Prostate gland (tissue), 2 donors: ENCODE data around the gene ASF1A.

Source experiments
- POLR2A ChIP-seq: fragments of 450-650 bp; IDR thresholded peaks from one replicate; pipeline ENCODE4 v1.6.1; 2016; ENCODE audit warnings: antibody characterized with exemption, mild to moderate bottlenecking
- POLR2AphosphoS5 ChIP-seq: sonication (generic); formaldehyde crosslinking; IDR thresholded peaks from one replicate; pipeline ENCODE4 v1.6.1; 2017; ENCODE audit warnings: antibody characterized with exemption
- TF ChIP-seq, protein P1 (sequence below), 4 experiments: fragments of 200-600 bp in 2 of 4; fragments of 450-650 bp in 2 of 4; sonication (generic) in 2 of 4; IDR thresholded peaks; 1 replicate in 3 of 4; 2 replicates in 1 of 4; pipeline ENCODE4 v1.5.1; 2016 to 2019; ENCODE audit warnings: antibody characterized with exemption in 4 of 4, mild to moderate bottlenecking in 2 of 4, moderate library complexity in 2 of 4

- TF ChIP-seq POLR2AphosphoS5: no peak
- no peak for TF ChIP-seq POLR2A
- TF ChIP-seq, protein P1, sequence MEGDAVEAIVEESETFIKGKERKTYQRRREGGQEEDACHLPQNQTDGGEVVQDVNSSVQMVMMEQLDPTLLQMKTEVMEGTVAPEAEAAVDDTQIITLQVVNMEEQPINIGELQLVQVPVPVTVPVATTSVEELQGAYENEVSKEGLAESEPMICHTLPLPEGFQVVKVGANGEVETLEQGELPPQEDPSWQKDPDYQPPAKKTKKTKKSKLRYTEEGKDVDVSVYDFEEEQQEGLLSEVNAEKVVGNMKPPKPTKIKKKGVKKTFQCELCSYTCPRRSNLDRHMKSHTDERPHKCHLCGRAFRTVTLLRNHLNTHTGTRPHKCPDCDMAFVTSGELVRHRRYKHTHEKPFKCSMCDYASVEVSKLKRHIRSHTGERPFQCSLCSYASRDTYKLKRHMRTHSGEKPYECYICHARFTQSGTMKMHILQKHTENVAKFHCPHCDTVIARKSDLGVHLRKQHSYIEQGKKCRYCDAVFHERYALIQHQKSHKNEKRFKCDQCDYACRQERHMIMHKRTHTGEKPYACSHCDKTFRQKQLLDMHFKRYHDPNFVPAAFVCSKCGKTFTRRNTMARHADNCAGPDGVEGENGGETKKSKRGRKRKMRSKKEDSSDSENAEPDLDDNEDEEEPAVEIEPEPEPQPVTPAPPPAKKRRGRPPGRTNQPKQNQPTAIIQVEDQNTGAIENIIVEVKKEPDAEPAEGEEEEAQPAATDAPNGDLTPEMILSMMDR (IDR thresholded peaks at IDR 0.05): no peak
Observed at GRCh38 chr6:118939683-118940082, 45.7 kb downstream of the ASF1A start.
